Amniotic epithelial cell (primary cell): ENCODE data around the gene ZNF638.

Experiments
- DNase-seq: peaks from one replicate; pipeline ENCODE4 v3.0.0-alpha.2; 2010; ENCODE audit warnings: low read depth

Gene ZNF638

DNA sequence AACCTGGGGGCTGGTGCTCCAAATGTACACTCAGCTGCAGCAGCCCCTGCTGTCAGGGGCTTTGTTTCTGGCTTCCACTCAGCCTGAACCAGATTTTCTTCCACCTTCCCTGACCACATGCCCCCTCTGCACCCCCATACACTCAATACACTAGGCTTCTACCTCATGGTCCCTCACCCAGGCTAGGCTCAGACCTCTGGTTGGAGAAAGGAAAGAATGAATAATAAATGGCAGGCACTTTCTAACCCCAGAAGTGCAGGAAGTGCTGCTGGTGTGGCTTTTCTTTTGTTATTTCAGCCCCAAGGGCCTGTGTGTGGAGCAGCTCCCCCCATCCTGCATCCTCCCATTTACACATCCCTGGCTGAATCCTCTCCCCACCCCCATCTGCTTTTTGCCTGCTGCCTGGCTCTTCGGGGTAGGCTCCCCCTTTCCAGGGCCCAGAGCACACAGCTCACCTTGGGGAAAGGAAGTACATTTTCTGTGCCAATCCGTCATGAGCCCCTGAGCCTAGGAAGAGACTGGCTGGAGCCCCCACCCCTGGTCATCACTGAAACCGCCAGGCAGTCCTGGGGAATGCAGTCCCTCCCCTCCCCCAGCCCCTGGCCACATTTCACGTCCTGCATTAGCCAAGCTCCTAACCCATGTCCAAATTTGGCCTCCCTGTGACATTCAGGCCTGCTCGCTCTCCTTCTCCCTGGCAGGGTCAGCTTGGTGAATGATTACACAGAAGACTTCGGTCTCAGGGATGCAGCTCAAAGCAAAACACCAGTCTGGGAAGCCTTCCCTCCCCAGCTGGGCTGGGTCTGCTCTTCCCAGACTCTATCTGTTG lies 124.4 kb downstream of the ZNF638 start:
- no peak for DNase-seq

DNA sequence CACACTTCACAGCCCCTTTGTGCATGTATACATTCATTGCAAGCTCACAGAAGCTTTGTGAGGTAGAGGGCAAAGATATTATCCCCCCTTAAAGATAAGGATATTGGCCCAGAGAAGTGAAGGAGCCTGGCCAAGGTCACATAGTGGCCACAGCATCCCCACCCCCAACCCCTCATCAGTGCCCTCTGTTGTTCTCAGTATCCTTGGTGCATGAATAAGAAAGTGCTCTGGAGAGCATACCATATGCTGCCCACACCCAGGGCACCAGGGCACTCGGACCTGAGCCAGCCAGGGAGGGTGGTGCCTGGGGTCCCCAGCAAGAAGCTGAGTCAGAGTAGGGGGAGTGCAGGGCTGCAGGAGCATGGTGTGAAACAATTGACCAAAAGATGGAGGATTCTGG lies 125.0 kb downstream of the ZNF638 start:
- no peak for DNase-seq

GRCh38 chr2:71457123-71457915 lies 125.7 kb downstream of the ZNF638 start:
- no peak for DNase-seq

DNA sequence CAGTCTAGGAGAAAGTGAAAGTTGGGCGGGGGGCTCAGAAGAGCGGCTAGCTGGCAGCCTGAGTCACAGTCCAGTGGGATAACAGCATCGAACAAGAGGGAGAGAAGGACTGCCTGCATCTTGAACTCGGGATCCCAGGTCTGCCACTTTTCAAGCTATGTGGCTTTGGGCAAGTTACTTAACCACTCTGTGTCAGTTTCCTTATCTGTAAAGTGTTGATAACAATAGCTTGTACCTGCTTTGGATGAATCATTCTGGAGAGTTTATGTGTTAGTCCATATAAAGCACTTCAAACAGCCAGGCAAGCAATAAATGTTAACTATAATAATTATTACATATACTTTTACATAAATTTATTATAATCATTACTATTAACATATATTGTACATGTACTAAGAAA lies 126.3 kb downstream of the ZNF638 start:
- peak; percentile 15 for DNase-seq

DNA sequence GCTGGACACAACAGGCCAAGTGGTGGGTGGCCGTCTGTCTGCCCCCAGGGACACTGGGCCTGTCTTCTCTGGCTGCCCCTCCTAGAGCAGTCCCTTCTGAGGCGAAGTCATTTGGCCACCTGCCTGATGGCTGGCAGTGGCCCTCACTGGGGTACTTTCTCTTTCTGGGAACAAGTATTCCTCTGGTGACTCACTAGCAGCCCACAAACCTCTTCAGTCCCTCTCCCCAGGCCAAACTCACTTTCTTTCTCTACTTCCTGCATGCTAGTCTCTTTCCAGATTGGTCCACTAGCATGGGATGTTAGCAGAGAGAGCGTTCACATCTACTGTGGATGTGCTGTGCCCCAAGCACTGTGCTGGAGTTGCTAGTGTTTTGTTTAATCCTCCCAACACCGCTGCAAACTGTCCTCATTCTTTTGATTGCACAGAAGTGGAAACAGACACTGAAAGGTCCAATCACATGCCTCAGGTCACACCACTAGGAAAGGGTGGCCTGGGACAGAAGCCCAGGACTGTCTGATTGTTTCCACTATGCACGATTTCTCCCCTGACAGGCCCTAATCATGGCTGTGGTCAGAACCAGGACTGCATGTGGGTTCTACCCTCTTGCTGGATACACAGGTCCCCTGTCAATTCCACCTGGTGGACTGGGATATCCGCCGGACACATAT lies 127.0 kb downstream of the ZNF638 start:
- peak; percentile 20 for DNase-seq

DNA sequence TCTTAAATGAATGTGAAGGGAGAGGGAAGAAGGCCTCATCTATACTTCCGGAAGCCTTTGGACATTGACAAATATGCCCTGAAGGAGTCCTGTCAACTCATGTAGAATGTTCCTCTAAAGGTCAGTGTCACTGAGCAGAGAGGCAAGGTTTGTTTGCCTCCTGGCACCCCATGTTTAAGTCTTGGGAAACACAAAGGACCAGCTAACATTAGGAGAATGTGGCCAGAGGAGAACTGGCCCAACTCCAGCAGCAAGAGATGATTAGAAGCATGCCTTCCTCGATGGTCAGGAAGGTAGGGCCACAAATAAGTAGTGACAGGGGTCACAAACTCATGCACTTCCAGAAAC lies 127.5 kb downstream of the ZNF638 start:
- DNase-seq = no peak

- DNase-seq = no peak
Observed at GRCh38 chr2:71460056-71460455, 128.5 kb downstream of the ZNF638 start.

- DNase-seq = peak; percentile 29
Observed at GRCh38 chr2:71460595-71461303, 129.2 kb downstream of the ZNF638 start.

GRCh38 chr2:71461304-71461671 lies 129.7 kb downstream of the ZNF638 start:
- DNase-seq = no peak

DNA sequence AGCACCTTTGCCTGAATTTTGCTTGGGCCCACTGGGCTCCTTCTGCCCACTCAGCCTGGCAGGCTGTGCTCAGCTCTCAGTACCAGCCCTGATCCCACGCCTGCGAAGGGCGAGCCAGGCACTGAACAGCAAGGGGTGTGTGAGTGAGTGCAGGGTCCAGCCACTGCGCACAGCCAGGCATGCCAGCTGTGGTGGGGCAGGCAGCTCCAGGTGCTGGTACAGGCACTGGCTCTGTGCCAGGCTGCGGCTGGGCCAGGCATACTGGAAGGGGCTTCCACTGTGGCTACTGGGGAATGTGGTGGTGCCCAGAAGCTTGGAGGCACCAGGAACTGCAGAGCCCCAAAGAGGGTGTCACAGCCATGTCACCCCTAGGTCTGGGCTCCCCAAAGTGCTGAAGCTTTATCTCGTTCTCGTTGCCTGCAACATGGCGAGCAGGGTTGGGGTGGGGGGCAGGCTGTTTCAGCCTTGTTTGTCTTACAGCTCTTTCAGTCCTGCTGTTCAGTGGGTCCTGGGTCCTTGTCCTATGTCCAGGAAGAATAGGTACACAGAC lies 130.5 kb downstream of the ZNF638 start:
- DNase-seq = no peak

DNA sequence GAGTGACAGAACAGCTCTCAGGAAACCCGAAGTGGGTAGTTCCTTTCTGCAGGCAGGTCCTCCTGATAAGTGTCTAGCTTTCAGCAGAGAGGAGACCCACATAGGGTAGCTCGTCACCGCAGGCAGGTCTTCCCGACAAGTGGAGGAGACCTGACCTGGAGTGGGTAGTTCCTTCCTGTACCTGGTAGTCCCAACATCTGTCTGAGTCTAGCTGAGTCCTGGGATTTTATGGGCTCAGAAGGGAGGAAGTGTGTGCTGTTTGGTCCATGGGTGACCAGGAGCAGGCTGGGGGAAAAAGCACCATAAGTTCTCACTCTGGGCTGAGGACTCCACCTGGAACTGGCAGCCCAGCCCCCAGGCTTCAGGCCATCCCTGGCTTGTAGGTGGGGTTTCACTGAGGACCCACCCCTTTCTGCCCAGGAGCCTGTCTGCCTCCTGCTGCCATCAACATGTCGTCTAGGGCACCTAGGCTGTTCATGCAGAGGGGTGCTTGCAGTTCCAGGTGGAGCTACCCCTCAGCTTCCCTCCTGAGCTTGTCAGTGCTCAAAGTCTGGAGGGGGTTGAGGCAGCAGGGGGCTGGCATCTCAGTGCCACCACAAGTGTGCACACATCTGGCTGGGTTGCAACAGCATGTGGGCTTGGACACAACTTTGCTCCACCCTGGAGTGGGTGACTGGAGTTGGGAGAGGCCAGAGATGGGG lies 131.2 kb downstream of the ZNF638 start:
- DNase-seq = no peak

GRCh38 chr2:71463342-71463654 lies 131.7 kb downstream of the ZNF638 start:
- DNase-seq = no peak

DNA sequence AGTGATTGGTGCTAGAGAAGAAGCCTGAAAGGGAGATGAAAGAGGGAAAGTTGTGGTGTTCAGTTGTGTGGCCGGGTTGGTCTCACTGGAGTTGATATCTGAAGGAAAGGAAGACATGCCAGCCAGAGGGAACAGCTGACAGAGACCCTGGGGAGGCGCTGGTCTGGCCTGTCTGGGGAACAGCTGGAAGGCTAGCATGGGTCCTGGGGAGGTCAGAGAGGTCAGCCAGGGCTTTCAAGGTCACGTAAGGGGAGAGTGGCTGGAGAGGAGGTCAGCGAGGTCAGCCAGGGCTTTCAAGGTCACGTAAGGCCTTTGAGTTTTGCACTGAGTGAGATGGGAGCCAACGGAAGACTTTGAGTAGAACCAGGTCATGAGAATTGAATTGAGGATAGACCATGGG lies 132.8 kb downstream of the ZNF638 start:
- no peak for DNase-seq

DNA sequence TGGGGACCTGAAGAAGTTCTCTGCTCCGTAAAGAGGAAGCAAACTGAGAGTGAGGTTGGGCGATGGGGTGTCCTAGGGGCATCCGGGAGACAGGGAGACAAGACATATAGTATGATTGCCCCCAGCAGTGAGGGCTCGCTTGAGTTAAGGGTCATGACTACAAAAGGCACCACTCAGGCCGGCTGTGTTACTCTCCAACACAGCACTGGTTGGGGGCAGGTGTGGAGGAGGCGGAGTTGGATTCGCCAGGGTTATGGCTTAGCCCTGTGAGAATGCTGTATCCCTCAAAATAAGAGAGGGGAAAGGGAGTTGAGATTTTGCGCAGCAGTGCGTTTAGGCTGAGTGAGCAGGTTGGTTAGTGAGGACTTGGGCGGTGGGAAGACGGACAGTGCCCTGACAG lies 133.8 kb downstream of the ZNF638 start:
- no peak for DNase-seq

DNA sequence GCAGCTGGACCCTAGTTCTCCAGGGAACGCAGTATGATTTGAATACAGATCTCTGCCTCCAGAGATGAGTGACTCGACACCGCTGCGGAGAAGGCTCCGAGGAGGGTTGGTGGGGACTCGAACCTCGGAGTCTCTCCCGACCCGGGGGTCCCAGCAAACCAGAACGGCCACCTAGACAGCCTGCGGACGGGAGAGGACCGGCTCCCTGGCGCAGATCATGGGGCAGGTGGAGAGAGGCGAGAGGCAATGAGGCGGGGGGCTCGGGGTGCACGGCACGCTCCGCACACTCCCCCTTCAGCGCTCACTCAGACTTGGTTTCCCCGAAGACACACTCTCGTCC lies 134.3 kb downstream of the ZNF638 start:
- no peak for DNase-seq

DNA sequence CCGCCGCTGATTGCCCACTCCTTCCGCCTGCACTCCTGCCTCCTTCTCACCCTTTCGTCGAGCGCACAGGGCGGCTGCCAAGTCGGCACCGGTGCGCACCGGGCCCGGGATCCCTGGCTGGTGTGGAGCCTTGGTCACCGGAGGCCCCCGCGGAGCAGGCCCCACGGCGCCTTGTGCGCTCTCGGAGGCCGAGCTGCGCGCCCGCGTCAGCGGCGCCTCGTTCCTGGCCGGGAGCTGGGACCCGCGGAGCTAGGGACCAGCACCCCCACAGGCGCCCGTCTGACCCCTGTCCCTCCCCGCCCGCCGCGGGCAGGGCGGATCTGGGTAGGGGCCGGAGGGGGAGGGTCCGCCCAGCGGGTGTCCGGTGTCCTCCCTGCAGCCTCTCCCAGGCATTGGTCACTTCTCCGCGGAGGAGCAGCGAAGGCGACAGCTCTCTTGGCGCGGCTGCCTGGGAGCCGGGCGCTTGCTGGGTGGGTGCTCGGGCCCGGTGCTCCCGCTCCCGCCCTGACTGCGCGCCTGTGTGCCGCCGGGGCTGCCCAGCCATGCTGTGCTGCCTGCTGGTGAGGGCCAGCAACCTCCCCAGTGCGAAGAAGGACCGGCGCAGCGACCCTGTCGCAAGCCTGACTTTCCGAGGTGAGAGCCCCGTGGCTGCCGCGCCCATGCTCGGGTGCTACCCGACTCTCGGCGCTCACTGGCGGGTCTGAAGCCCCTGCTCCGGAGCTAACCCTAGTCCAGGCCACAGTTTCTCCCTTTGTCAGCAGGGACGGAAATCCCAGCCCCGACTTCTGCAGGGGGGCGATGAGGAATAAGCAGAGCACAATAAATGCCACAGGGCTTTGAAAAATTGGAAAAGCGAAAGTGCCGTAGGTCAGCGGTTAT lies 135.0 kb downstream of the ZNF638 start:
- no peak for DNase-seq

GRCh38 chr2:71467180-71467815 lies 135.7 kb downstream of the ZNF638 start:
- no peak for DNase-seq

GRCh38 chr2:71468279-71469015 lies 136.9 kb downstream of the ZNF638 start:
- DNase-seq = no peak
